Activated T-helper 17 cell treated with anti-CD3 and anti-CD28 coated beads, Interleukin-2, amount 50 U/mL, for 72 hours (primary cell): Measurements from ENCODE around the gene OCSTAMP. TPM values are rescaled to one million over a fixed set of nuclear protein-coding genes. Genes with fewer than 3 reads are reported as not detected.

Experiments used
- ATAC-seq: fragments of 150-1000 bp; cut with Tn5 transposase; replicated peaks from 2 replicates; pipeline ENCODE4 v1.10.0; 2021; ENCODE audit warnings: mild to moderate bottlenecking, moderate library complexity
- H3K27ac Mint-ChIP-seq: one replicate; pipeline ENCODE4 v1.8.0; 2022; ENCODE audit warnings: mixed read lengths
- H3K27me3 Mint-ChIP-seq: one replicate; pipeline ENCODE4 v1.8.0; 2022; ENCODE audit warnings: mixed read lengths
- H3K36me3 Mint-ChIP-seq: one replicate; pipeline ENCODE4 v1.8.0; 2022; ENCODE audit warnings: low read depth, mild to moderate bottlenecking, mixed read lengths
- H3K4me1 Mint-ChIP-seq: one replicate; pipeline ENCODE4 v1.8.0; 2022; ENCODE audit warnings: mixed read lengths
- H3K4me3 Mint-ChIP-seq: one replicate; pipeline ENCODE4 v1.8.0; 2022; ENCODE audit warnings: mild to moderate bottlenecking, mixed read lengths
- H3K9me3 Mint-ChIP-seq: one replicate; pipeline ENCODE4 v1.8.0; 2022; ENCODE audit warnings: mixed read lengths
- total RNA-seq, 2 donors: library from RNA; stranded (reverse); gene quantifications; one replicate each; pipeline ENCODE4 v1.2.3, GENCODE V29; 2022

Gene OCSTAMP
- total RNA-seq, 2 donors from 2014 or later: 0.11 to 1.1 TPM

GRCh38 chr20:46552460-46553420, 2.3 kb upstream of the OCSTAMP start:
- Mint-ChIP-seq H3K36me3 (no peaks in the 10 kb centered on the region), H3K4me1 (peaks cover 19% of the 10 kb centered on the region), H3K9me3 (no peaks in the 10 kb centered on the region), H3K4me3 (peak overlapping the region; percentile 66), H3K27me3 (no peaks in the 10 kb centered on the region), H3K27ac (peak overlapping the region; percentile 88)
- ATAC-seq: peak; percentile 89

DNA sequence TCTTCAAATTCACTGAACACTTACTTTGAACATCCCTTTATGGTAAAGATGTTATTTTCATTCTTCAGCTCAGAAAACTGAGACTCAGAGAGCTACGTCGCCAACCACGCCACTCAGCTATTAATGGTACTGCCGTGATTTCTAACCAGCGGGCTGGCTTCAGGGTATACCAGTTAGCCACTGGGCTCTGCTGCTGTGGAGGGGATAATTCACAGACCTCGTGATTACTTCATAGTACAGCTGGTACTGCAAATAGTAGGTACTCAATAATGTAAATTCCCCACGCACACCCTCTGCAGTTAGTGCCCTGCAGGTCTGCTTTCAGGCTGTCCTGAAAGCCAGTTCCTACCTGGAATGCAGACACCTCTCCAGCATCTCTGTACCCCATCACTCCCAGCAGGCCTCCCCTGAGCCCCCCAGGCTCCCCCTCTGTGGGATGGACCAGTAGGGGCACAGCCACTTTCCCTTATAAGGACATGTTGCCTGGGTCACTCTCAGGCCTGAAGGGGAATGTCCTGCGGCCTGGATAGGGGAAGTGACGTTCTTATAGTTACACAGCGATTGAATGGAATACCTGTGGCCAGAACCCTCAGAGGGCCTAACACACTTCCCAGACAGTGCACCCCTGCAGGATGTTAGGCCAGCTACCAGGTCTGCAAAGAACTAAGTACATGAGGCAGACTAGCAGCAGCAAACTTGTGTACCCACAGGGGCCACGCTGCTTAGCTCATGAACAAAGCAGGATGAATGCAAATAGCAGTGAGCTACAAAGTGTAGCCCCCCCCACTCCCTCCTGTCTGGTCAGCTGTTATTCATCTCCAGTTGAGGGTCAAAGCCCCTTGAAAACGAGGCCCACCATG, 1.3 kb upstream of the OCSTAMP start:
- no peak for ATAC-seq
- Mint-ChIP-seq H3K9me3 (no peaks in the 10 kb centered on the region), H3K27me3 (no peaks in the 10 kb centered on the region), H3K36me3 (no peaks in the 10 kb centered on the region), H3K4me3 (peak overlapping the region; percentile 66), H3K4me1 (peaks cover 13% of the 10 kb centered on the region), H3K27ac (peak overlapping the region; percentile 88)

GRCh38 chr20:46549188-46549972, 1.1 kb downstream of the OCSTAMP start:
- Mint-ChIP-seq H3K27ac (no peak overlapping the region), H3K36me3 (no peaks in the 10 kb centered on the region), H3K27me3 (no peaks in the 10 kb centered on the region), H3K4me3 (no peak overlapping the region), H3K9me3 (no peaks in the 10 kb centered on the region), H3K4me1 (peaks cover 20% of the 10 kb centered on the region)
- no peak for ATAC-seq

DNA sequence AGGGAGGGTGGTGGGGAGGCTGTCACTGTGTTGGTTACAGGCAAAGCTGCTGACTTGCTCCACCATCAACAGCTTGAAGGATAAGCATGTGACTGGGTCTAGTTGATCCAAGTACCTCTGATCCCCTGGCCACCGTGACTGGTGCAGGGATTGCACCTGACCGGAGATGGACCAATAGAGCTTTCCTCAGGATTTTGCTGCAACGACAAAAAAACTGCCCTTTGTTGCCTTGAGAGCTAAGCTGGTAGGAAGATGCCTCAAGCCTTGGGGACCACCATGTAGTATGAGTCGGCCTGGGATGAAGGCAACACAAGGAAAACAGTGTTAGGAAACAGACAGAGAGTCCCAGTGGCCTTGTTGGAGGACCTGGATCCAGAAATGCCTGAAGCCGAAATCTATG, 1.8 kb downstream of the OCSTAMP start:
- no peak for ATAC-seq
- Mint-ChIP-seq H3K36me3 (no peaks in the 10 kb centered on the region), H3K27me3 (no peaks in the 10 kb centered on the region), H3K27ac (no peak overlapping the region), H3K4me1 (peaks cover 20% of the 10 kb centered on the region), H3K9me3 (no peaks in the 10 kb centered on the region), H3K4me3 (no peak overlapping the region)

DNA sequence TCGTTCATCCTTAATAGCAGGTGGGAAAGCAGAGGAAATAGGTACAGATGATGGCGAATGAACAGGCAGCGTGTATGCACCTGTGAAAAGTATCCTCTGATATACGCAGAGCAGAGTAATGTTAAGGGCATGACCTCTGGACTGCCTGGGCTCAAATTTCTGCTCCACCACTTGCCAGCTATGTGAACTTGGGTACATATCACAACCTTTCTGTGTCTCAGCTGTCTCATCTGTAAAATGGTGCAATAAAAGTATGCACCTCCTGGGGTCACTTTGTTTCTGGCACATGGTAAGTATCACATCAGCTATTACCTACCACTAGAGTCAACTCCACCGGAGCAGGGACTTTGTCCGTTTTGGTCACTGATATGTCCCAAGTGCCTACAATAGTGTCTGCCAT, 2.5 kb downstream of the OCSTAMP start:
- H3K9me3 Mint-ChIP-seq: no peaks in the 10 kb centered on the region
- no peaks in the 10 kb centered on the region for H3K36me3 Mint-ChIP-seq
- H3K27me3 Mint-ChIP-seq: peaks cover 2% of the 10 kb centered on the region
- no peak overlapping the region for H3K27ac Mint-ChIP-seq
- no peak for ATAC-seq
- peaks cover 16% of the 10 kb centered on the region for H3K4me1 Mint-ChIP-seq
- H3K4me3 Mint-ChIP-seq: no peak overlapping the region

DNA sequence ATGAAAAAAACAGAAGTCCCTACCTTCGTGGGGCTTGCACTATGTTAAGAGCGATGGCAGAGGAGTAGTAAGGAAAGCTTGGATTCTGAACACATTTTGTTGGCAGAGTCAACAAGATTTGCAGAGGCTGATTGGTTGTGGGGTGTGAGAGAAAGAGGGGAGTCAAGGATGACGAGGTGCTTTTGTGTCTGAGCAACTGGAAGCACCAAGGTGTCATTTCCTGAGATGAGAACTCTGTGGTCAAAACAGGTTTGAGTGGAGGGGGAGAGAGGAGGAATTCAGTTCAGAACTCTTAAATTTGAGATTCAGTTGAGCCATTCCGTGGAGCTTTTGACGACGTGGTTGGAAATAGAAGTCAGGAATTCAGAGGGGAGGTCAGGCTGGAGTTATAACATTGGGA, 3.5 kb downstream of the OCSTAMP start:
- H3K9me3 Mint-ChIP-seq: no peaks in the 10 kb centered on the region
- H3K4me3 Mint-ChIP-seq: no peak overlapping the region
- peaks cover 4% of the 10 kb centered on the region for H3K27me3 Mint-ChIP-seq
- H3K27ac Mint-ChIP-seq: no peak overlapping the region
- H3K4me1 Mint-ChIP-seq: peaks cover 7% of the 10 kb centered on the region
- no peaks in the 10 kb centered on the region for H3K36me3 Mint-ChIP-seq
- peak; percentile 40 for ATAC-seq

- Mint-ChIP-seq H3K27ac (no peak overlapping the region), H3K4me1 (peaks cover 7% of the 10 kb centered on the region), H3K36me3 (no peaks in the 10 kb centered on the region), H3K9me3 (no peaks in the 10 kb centered on the region), H3K4me3 (no peak overlapping the region), H3K27me3 (peaks cover 4% of the 10 kb centered on the region)
- no peak for ATAC-seq
Observed at GRCh38 chr20:46546298-46546697, 4.2 kb downstream of the OCSTAMP start.

GRCh38 chr20:46545827-46546138, 4.7 kb downstream of the OCSTAMP start:
- Mint-ChIP-seq H3K27ac (no peak overlapping the region), H3K4me3 (no peak overlapping the region), H3K36me3 (no peaks in the 10 kb centered on the region), H3K9me3 (no peaks in the 10 kb centered on the region), H3K4me1 (peaks cover 7% of the 10 kb centered on the region), H3K27me3 (peaks cover 4% of the 10 kb centered on the region)
- no peak for ATAC-seq

GRCh38 chr20:46545077-46545826, 5.2 kb downstream of the OCSTAMP start:
- Mint-ChIP-seq H3K9me3 (no peaks in the 10 kb centered on the region), H3K4me1 (peaks cover 7% of the 10 kb centered on the region), H3K27me3 (peaks cover 4% of the 10 kb centered on the region), H3K4me3 (no peak overlapping the region), H3K27ac (peak overlapping the region; percentile 93), H3K36me3 (no peaks in the 10 kb centered on the region)
- peak; percentile 91 for ATAC-seq

DNA sequence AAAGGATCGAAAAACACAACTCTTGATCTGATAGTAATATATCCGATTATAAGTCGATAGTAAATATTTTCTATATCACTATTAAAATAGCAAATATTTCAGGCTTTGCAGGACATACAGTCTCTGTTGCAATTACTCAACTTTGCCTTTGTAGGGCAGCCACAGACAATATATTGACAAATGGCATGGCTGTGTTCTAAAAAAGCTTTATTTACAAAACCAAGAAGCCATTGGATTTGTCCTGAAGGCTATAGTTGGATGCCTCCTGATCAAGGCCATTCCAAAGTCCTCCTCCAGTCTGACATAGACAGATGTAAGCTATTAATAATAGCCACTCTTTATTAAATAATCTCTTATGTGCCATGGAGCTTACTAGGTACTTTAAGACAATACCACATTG, 5.9 kb downstream of the OCSTAMP start:
- Mint-ChIP-seq H3K4me3 (no peak overlapping the region), H3K27me3 (peaks cover 4% of the 10 kb centered on the region), H3K4me1 (peaks cover 7% of the 10 kb centered on the region), H3K36me3 (no peaks in the 10 kb centered on the region), H3K9me3 (no peaks in the 10 kb centered on the region), H3K27ac (no peak overlapping the region)
- no peak for ATAC-seq

- no peak overlapping the region for H3K4me3 Mint-ChIP-seq
- no peak overlapping the region for H3K27ac Mint-ChIP-seq
- H3K27me3 Mint-ChIP-seq: peaks cover 4% of the 10 kb centered on the region
- H3K36me3 Mint-ChIP-seq: no peaks in the 10 kb centered on the region
- peaks cover 7% of the 10 kb centered on the region for H3K4me1 Mint-ChIP-seq
- H3K9me3 Mint-ChIP-seq: no peaks in the 10 kb centered on the region
- ATAC-seq: no peak
Observed at GRCh38 chr20:46543959-46544358, 6.5 kb downstream of the OCSTAMP start.

DNA sequence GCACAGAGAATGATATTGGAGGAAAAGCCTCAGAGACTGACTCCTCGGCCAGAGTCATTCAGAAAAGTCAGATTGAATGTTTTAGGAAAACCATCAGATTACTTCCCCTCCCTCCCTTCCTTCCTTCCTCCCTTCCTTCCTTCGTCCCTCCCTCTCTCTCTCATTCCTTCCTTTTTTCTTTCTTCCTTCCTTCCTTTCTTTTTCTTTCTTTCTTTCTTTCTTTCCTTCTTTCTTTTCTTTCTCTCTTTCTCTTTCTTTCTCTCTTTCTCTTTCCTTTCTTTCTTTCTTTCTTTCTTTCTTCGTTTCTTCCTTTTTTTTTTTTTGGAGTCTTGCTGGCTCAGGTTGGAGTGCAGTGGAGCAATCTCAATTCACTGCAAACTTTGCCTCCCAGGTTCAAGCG, 7.4 kb downstream of the OCSTAMP start:
- Mint-ChIP-seq H3K9me3 (no peaks in the 10 kb centered on the region), H3K4me3 (no peak overlapping the region), H3K36me3 (no peaks in the 10 kb centered on the region), H3K27me3 (peaks cover 8% of the 10 kb centered on the region), H3K4me1 (peaks cover 7% of the 10 kb centered on the region), H3K27ac (no peak overlapping the region)
- ATAC-seq: no peak

GRCh38 chr20:46541229-46541935, 9.1 kb downstream of the OCSTAMP start:
- peaks cover 7% of the 10 kb centered on the region for H3K4me1 Mint-ChIP-seq
- no peak overlapping the region for H3K27ac Mint-ChIP-seq
- H3K4me3 Mint-ChIP-seq: no peak overlapping the region
- peaks cover under 1% of the 10 kb centered on the region for H3K9me3 Mint-ChIP-seq
- no peaks in the 10 kb centered on the region for H3K36me3 Mint-ChIP-seq
- peaks cover 9% of the 10 kb centered on the region for H3K27me3 Mint-ChIP-seq
- no peak for ATAC-seq
